Inflammatory macrophage treated with lipopolysaccharide for 4 hours (primary cell): Measurements from ENCODE around the gene TFCP2.
A peak's percentile ranks its signal among the peaks of the same experiment; 100 is the strongest.

Source experiments
- DNase-seq: peaks from one replicate; pipeline ENCODE4 v3.0.0-alpha.2; 2020

Gene TFCP2

GRCh38 chr12:51197736-51198567 lies 25.0 kb upstream of the TFCP2 start:
- DNase-seq = no peak

- DNase-seq = no peak
Observed at GRCh38 chr12:51196547-51196946, 23.6 kb upstream of the TFCP2 start.

- DNase-seq = no peak
Observed at GRCh38 chr12:51195841-51196240, 22.9 kb upstream of the TFCP2 start.

- DNase-seq = no peak
Observed at GRCh38 chr12:51192284-51192671, 19.3 kb upstream of the TFCP2 start.

GRCh38 chr12:51191516-51192283 lies 18.8 kb upstream of the TFCP2 start:
- DNase-seq = no peak

GRCh38 chr12:51190820-51191219 lies 17.9 kb upstream of the TFCP2 start:
- no peak for DNase-seq

GRCh38 chr12:51189790-51190355 lies 16.9 kb upstream of the TFCP2 start:
- no peak for DNase-seq

- no peak for DNase-seq
Observed at GRCh38 chr12:51188359-51189051, 15.6 kb upstream of the TFCP2 start.

GRCh38 chr12:51187370-51187987 lies 14.5 kb upstream of the TFCP2 start:
- no peak for DNase-seq

GRCh38 chr12:51186465-51187085 lies 13.6 kb upstream of the TFCP2 start:
- peak; percentile 4 for DNase-seq

- no peak for DNase-seq
Observed at GRCh38 chr12:51185171-51185717, 12.3 kb upstream of the TFCP2 start.

- no peak for DNase-seq
Observed at GRCh38 chr12:51183816-51184215, 10.9 kb upstream of the TFCP2 start.

- DNase-seq = no peak
Observed at GRCh38 chr12:51183349-51183748, 10.4 kb upstream of the TFCP2 start.

- DNase-seq = no peak
Observed at GRCh38 chr12:51181558-51181957, 8.6 kb upstream of the TFCP2 start.

GRCh38 chr12:51177897-51178296 lies 5.0 kb upstream of the TFCP2 start:
- no peak for DNase-seq

GRCh38 chr12:51174501-51174900 lies 1.6 kb upstream of the TFCP2 start:
- no peak for DNase-seq

GRCh38 chr12:51171884-51172514 lies 936 bp downstream of the TFCP2 start:
- DNase-seq = peak; percentile 66

GRCh38 chr12:51163795-51164194 lies 9.1 kb downstream of the TFCP2 start:
- DNase-seq = no peak

GRCh38 chr12:51162217-51162616 lies 10.7 kb downstream of the TFCP2 start:
- no peak for DNase-seq

- no peak for DNase-seq
Observed at GRCh38 chr12:51160814-51161459, 12.0 kb downstream of the TFCP2 start.

GRCh38 chr12:51156245-51156765 lies 16.6 kb downstream of the TFCP2 start:
- no peak for DNase-seq
